T-helper 1 cell treated with Interleukin-12 subunit alpha and Interleukin-12 subunit beta and Interleukin-4 antibody, amounts not matched to agents 30 μg/mL and 1 μg/mL, for 36 hours (primary cell): ENCODE results near the gene ILK.

ENCODE experiments used
- H3K27ac Mint-ChIP-seq: one replicate; pipeline ENCODE4 v1.8.0; 2021; ENCODE audit warnings: mild to moderate bottlenecking, mixed read lengths
- H3K27me3 Mint-ChIP-seq: one replicate; pipeline ENCODE4 v1.8.0; 2021; ENCODE audit warnings: low read depth, mixed read lengths
- H3K36me3 Mint-ChIP-seq: one replicate; pipeline ENCODE4 v1.8.0; 2021; ENCODE audit warnings: low read depth, mixed read lengths
- H3K4me1 Mint-ChIP-seq: one replicate; pipeline ENCODE4 v1.8.0; 2021; ENCODE audit warnings: low read depth, mixed read lengths
- H3K4me3 Mint-ChIP-seq: one replicate; pipeline ENCODE4 v1.8.0; 2021; ENCODE audit warnings: mild to moderate bottlenecking, moderate library complexity, mixed read lengths
- H3K9me3 Mint-ChIP-seq: one replicate; pipeline ENCODE4 v1.8.0; 2021; ENCODE audit warnings: mixed read lengths

ILK gene

DNA sequence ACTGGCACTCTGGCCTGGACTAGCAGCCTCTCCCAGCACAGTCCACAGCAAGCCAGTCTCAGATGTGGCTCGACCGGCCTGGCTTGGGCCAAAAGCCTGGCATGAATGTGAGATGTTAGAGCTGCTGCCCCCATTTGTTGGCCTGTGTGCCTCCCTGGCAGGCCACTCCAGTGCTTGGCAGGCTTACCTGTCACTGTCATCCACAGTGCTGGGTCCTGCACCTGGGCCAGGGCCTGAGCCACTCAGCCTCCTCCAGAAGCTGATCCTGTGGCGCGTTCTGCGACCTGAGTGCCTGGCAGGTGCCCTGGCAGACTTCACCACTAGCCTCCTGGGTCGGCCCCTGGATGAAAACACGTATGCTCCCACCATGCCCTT, 36.2 kb upstream of the ILK start:
- no peaks in the 10 kb centered on the region for H3K4me1 Mint-ChIP-seq
- no peak overlapping the region for H3K27ac Mint-ChIP-seq
- H3K27me3 Mint-ChIP-seq = no peaks in the 10 kb centered on the region
- H3K4me3 Mint-ChIP-seq = no peak overlapping the region
- H3K36me3 Mint-ChIP-seq = peaks cover 12% of the 10 kb centered on the region
- H3K9me3 Mint-ChIP-seq = no peaks in the 10 kb centered on the region

DNA sequence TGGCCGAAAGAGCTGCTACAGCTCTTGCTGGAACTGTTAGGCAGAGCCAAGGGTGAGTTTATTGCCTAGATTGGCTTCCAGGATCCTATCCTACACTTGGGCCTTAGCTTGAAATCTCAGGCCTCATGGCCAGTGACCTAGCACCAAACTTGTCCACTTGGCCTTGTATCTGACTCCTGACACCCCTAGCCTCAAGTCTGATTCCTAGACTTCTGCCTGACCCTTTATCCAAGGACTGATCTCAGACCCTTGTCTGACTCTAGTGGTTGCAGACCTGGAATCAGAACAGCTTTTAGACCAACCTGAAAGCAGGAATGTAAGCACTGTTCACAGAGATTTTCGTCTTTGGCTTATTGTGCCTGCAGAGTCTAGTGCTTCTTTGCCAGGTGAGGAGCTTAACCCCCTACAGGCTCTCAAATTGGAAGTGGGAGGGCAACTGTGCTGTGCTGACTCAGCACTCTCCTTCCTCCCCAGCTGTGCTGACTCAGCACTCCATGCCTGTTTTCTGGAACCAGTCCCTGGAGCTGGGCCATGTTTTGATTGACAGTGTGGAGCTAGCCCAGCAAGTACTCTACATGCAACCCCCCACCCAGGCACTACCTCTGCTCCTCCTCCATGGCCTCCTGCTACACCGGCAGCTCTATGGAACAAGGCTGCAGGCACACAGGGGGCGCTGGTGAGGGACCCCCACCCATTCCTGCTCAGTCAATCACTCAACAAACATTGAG, 35.2 kb upstream of the ILK start:
- Mint-ChIP-seq H3K36me3 (peaks cover 12% of the 10 kb centered on the region), H3K27ac (no peak overlapping the region)

DNA sequence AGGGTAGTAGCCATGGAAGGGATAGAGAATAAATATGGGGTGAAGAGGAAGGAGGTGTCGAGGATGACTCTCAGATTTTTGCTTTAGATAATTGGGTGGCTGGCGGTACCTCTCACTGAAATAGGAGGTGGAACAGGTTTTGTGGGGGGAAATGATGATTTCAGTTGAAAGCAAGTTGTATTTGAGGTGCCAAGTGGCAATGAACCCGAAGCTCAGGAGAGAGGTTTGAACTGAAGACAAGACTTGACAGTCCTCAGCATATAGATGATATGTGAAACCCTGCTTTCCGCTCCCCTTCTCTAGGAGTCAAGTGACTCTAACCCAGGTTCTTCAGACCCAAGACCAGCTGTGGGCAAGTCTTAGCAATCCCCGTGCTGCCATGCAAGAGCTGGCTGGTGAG, 33.9 kb upstream of the ILK start:
- H3K36me3 Mint-ChIP-seq = peaks cover 10% of the 10 kb centered on the region
- H3K4me3 Mint-ChIP-seq = no peak overlapping the region
- no peaks in the 10 kb centered on the region for H3K4me1 Mint-ChIP-seq
- no peaks in the 10 kb centered on the region for H3K27me3 Mint-ChIP-seq
- no peak overlapping the region for H3K27ac Mint-ChIP-seq
- H3K9me3 Mint-ChIP-seq = no peaks in the 10 kb centered on the region

More for the DNA sequence above, 35.2 kb upstream of the ILK start:
- no peaks in the 10 kb centered on the region for H3K27me3 Mint-ChIP-seq
- no peaks in the 10 kb centered on the region for H3K4me1 Mint-ChIP-seq
- H3K9me3 Mint-ChIP-seq = no peaks in the 10 kb centered on the region
- H3K4me3 Mint-ChIP-seq = no peak overlapping the region

DNA sequence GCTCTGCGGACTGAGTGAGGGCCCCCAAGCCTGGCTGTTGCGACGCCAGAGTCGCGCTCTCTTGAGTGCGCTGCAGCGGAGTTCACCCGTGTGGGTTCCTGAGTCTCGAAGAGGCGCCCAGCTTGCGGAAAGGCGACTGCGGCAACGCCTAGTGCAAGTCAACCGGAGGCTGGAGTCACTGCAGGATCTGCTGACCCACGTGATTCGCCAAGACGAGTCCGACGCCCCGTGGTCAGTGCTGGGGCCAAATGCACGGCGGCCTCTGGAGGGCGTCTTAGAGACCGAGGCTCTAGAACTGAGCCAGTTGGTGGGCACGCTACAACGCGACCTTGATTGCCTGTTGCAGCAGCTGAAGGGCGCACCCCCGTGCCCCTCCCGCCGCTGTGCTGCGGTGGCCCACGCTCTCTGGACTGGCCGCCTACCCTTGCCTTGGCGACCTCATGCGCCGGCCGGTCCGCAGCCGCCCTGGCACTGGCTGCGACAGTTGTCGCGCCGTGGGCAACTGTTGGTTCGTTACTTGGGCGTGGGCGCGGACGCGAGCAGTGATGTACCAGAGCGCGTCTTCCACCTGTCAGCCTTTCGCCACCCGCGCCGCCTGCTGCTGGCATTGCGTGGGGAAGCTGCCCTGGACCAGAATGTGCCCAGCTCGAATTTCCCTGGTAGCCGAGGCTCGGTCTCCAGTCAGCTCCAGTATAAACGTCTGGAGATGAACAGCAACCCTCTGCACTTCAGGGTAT, 32.7 kb upstream of the ILK start:
- H3K4me3 Mint-ChIP-seq = no peak overlapping the region
- no peaks in the 10 kb centered on the region for H3K4me1 Mint-ChIP-seq
- no peak overlapping the region for H3K27ac Mint-ChIP-seq
- peaks cover 5% of the 10 kb centered on the region for H3K36me3 Mint-ChIP-seq
- H3K9me3 Mint-ChIP-seq = no peaks in the 10 kb centered on the region
- no peaks in the 10 kb centered on the region for H3K27me3 Mint-ChIP-seq

DNA sequence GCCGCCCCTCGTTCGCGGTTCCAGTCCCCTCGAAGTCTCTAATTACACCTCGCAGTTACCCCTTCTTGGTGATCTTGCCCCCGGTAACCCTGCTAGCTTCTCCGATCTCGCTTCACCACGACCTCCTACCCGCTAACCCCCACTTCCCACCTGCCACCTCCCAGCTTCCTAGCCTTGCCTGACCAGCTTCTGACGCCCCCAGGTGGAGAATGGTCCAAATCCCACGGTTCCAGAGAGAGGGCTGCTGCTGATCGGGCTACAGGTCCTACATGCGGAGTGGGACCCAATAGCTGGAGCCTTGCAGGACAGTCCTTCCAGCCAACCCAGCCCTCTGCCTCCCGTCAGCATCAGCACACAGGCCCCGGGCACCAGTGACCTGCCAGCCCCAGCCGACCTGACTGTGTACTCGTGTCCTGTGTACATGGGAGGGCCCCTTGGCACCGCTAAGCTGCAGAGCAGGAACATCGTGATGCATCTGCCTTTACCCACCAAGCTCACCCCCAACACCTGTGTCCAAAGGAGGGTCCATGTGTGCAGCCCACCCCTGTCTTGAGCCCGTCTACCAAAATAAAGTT, 32.1 kb upstream of the ILK start:
- no peaks in the 10 kb centered on the region for H3K27me3 Mint-ChIP-seq
- H3K27ac Mint-ChIP-seq = no peak overlapping the region
- no peak overlapping the region for H3K4me3 Mint-ChIP-seq
- H3K36me3 Mint-ChIP-seq = peaks cover 5% of the 10 kb centered on the region
- no peaks in the 10 kb centered on the region for H3K9me3 Mint-ChIP-seq
- H3K4me1 Mint-ChIP-seq = no peaks in the 10 kb centered on the region

DNA sequence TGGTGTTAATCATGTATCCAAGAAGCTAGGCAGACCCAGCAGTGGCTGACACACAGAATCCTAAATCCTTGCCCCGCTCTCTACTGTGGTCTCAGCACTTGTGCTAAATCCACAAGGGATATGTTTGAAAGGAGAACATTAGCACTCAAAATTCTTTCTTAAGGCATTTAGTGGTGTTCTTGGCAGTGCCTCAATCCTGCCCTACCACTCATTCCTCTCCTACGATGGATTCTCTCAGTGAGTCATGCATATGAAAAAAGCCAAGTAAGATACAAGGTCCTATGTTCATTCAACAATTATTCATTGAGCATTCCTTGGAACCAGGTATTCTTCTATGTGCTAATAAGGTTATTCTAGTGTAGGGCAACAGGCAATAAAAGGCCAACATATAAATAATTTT, 31.4 kb upstream of the ILK start:
- no peak overlapping the region for H3K4me3 Mint-ChIP-seq
- no peak overlapping the region for H3K27ac Mint-ChIP-seq
- H3K27me3 Mint-ChIP-seq = no peaks in the 10 kb centered on the region
- no peaks in the 10 kb centered on the region for H3K9me3 Mint-ChIP-seq
- H3K4me1 Mint-ChIP-seq = no peaks in the 10 kb centered on the region
- peaks cover 5% of the 10 kb centered on the region for H3K36me3 Mint-ChIP-seq

DNA sequence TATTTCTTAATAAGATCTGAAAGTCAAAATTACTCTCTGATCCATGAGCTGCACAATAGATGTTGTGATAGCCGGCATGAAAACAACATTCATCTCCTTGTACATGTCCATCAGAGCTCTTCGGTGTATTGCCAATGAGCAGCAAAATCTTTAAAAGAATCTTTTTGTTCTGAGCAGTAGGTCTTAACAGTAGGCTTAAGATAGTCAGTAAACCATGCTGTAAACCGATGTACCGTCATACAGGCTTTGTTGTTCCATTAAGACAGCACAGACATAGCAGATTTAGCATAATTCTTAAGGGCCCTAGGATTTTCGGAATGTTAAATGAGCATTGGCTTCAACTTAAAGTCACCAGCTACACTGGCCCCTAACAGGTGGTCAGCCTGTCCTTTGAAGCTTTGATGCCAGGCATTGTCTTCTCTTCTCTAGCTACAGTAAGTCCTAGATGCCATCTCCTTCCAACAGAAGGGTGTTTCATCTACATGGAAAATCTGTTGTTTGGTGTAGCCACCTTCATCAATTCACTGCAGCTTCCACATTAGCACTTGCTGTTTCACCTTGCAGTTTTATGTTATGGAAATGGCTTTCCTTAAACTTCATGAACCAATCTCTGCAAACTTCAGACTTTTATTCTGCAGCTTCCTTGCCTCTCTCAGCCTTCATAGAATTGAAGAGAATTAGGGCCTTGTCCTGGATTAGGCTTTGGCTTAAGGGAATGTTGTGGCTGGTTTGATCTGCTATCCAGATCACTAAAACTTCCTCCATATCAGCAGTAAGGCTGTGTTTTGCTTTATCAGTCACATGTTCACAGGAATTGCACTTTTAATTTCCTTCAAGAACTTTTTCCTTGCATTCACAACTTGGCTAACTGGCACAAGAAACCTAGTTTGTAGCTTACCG, 28.5 kb upstream of the ILK start:
- Mint-ChIP-seq H3K4me3 (no peak overlapping the region), H3K27me3 (no peaks in the 10 kb centered on the region), H3K36me3 (peaks cover 7% of the 10 kb centered on the region), H3K27ac (no peak overlapping the region), H3K9me3 (no peaks in the 10 kb centered on the region), H3K4me1 (no peaks in the 10 kb centered on the region)

DNA sequence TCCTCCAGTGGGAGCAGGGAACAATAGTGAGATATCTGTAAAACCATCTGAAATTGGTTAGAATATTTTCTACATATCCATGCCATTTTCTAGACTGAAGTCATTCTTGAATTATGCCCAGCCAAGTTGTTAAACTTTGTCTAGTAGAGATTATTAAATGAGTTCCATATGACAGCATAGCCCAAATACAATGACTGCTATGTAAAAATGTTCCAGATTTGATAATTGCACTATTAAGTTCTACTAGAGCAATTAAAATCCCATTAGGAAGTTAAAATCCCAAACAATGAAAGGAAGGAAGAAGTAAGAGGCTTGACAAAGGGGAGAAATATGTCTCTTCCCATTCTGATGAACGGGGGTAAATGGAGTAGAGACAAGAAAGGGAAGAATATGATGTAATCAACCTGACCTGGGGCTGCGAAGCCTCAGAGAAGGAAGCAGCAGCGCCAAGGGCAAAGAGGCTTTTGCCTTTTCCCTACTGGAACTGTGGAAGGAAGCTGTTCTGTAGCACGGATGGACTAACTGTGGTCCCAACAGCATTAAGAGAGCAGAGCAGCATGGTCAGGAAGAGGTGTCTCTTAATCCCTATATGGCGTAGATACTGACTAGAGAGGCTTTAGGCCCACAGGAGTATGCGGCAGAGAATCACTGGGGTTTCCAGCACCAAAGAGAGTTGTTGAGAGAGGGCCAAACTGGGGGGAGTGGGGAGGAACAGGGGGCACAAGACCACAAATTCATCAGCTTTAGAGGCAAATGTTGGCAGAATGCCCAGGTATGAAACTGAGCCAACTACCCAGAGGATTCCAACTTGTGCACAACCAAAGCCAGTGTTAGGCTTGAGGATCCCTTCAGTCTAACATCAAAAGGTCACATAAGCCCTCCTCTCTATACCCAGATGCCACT, 26.9 kb upstream of the ILK start:
- Mint-ChIP-seq H3K4me1 (no peaks in the 10 kb centered on the region), H3K9me3 (no peaks in the 10 kb centered on the region), H3K27ac (no peak overlapping the region), H3K27me3 (no peaks in the 10 kb centered on the region), H3K36me3 (peaks cover 11% of the 10 kb centered on the region), H3K4me3 (no peak overlapping the region)

DNA sequence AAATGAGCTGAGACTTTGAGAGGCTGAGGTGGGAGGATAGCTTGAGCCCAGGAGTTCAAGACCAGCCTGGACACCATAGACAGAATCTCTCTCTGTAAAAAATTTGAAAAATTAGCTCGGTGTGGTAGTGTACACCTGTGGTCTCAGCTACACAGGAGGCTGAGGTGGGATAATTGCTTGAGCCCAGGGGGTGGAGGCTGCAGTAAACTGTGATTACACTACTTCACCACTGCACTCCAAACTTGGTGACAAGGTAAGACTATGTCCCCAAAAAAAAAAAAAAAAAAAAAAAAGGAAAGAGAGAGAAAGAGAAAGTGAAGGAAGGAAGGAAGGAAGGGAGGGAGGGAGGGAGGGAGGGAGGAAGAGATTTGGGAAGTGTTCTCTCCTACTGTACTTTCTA, 25.4 kb upstream of the ILK start:
- no peaks in the 10 kb centered on the region for H3K4me1 Mint-ChIP-seq
- peaks cover 19% of the 10 kb centered on the region for H3K36me3 Mint-ChIP-seq
- H3K4me3 Mint-ChIP-seq = no peak overlapping the region
- peaks cover 7% of the 10 kb centered on the region for H3K9me3 Mint-ChIP-seq
- H3K27me3 Mint-ChIP-seq = no peaks in the 10 kb centered on the region
- H3K27ac Mint-ChIP-seq = no peak overlapping the region

DNA sequence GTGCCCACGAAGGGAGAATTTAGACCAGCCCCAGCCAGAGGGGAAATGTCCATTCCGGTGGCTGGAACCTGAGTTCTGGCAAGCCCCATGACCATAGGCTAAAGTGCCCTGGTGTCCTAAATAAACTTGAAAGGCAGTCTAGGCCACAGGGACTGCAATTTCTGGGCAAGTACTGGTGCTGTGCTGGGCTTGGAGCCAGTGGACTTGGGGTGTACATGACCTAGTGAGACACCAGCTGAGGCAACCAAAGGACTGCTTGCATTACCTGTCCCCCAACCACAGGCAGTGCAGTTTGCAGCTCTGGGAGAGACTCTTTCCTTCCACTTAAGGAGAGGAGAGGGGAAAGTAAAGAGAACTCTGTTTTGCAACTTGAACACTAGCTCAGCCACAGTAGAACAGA, 23.9 kb upstream of the ILK start:
- Mint-ChIP-seq H3K4me1 (no peaks in the 10 kb centered on the region), H3K27me3 (no peaks in the 10 kb centered on the region), H3K4me3 (no peak overlapping the region), H3K36me3 (peaks cover 34% of the 10 kb centered on the region), H3K27ac (no peak overlapping the region), H3K9me3 (peaks cover 22% of the 10 kb centered on the region)

DNA sequence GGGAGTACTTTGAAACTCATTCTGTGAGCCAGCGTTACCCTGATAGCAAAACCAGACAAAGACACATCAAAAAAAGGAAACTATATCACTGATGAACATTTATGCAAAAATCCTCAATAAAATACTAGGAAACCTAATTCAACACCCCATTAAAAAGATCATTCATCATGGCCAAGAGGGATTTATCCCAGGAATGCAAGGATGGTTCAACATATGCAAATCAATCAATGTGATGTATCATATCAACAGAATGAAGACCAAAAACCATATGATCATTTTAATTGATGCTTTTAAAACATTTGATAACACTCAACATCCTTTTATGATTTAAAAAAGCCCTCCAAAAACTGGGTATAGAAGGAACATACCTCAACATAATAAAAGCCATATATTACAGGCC, 20.0 kb upstream of the ILK start:
- H3K36me3 Mint-ChIP-seq = peaks cover 42% of the 10 kb centered on the region
- no peak overlapping the region for H3K4me3 Mint-ChIP-seq
- no peak overlapping the region for H3K27ac Mint-ChIP-seq
- H3K9me3 Mint-ChIP-seq = peaks cover 26% of the 10 kb centered on the region
- no peaks in the 10 kb centered on the region for H3K27me3 Mint-ChIP-seq
- no peaks in the 10 kb centered on the region for H3K4me1 Mint-ChIP-seq

DNA sequence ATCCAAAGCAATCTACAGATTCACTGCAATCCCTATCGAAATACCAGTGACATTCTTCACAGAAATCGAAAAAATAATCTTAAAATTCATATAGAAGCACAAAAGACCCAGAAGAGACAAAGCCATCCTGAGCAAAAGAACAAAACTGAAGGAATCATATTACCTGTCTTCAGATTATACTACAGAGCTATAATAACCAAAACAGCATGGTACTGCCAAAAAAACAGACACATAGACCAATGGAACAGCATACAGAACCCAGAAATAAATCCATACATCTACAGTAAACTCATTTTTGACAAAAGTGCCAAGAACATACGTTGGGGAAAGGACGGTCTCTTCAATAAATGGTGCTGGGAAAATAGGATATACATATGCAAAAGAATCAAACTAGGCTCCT, 19.0 kb upstream of the ILK start:
- Mint-ChIP-seq H3K36me3 (peaks cover 42% of the 10 kb centered on the region), H3K27ac (no peak overlapping the region), H3K4me1 (no peaks in the 10 kb centered on the region), H3K27me3 (no peaks in the 10 kb centered on the region), H3K9me3 (peaks cover 26% of the 10 kb centered on the region), H3K4me3 (no peak overlapping the region)

DNA sequence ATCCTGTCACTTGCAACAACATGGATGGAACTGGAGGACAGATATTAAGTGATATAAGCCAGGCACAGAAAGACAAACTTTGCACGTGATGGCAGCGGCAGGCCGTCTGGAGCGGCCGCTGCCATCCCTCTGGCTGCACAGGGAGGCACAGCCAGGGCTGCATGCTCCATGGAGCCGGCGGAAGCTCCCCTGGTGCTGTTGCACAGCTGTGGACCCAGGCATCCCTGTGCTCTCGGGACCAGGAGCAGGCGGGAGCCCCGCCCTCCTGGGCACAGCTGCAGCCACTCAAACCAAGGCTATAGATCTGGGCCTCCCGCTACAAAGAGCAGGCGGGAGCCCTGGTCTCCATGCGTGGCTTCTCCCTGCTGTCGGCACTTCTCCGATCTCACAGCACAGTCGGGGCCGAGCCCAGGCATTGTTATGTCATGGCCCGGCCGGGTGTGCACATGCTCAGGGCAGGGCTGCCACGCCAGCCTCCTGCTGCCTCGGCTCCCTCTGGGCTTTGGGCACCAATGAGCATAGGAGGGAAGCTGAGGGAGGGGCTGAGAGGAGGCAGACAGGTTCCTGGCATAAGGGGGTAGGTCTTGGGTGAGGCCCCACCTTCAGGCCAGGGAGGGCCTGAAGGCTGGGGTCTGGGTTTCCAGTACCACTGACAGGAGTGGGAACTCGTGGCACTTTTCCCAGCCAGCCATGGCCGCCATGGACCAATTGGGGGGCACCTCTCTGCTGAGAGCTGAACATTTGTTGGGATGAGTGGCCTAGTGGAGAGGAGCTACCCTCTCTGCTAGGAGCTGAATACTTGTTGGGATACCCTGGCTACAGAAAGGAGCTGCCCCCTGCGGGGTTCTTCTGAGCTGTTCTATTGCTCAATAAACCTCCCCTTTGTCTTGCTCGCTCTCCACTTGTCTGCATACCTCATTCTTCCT, 16.9 kb upstream of the ILK start:
- peaks cover 26% of the 10 kb centered on the region for H3K9me3 Mint-ChIP-seq
- H3K27ac Mint-ChIP-seq = no peak overlapping the region
- peaks cover 40% of the 10 kb centered on the region for H3K36me3 Mint-ChIP-seq

More for the DNA sequence above, 16.9 kb upstream of the ILK start:
- no peaks in the 10 kb centered on the region for H3K4me1 Mint-ChIP-seq
- no peak overlapping the region for H3K4me3 Mint-ChIP-seq
- H3K27me3 Mint-ChIP-seq = no peaks in the 10 kb centered on the region
